ENCODE measurements around the gene OPN4. TPM values are rescaled to one million over a fixed set of nuclear protein-coding genes. Genes with fewer than 3 reads are reported as not detected.

Gene OPN4
- polyA plus RNA-seq, 2 of the 4 experiments (the other 2 are of a cell fraction) = not detected

DNA sequence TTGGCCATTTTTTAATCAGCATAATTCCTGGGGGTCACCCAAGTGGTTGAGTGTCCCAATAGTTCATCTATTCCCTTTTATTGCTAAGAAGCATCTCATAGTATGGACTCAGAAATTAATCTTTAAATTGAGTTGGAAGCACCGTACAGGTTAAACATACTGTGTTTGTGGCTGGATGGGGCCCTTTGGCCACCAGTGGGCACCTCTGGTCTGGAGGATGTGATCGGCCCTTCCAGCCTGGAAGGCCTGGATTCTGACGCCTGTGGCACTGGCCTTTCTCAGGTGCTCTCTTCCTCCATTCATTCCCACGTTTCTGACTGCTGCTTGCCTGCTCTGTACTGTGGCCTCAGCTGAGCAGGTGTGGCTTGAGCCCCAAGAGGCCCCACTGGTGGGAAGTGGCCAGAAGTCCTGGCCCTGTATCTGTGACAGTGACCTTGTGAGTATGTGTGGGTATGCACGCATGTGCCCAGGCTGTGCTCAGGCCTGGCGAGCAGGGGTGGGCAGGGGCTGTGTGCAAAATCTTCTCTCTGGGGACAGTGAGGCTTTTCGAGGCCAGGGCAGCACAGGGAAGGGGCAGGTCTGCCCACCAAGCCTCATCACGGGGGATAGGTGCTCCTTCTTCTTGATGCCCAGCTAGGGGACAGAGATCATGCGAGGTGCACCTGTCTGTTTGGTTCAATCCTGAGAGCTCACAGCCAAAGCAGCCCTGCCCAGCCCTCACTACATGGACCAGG is 44.0 kb downstream of the OPN4 start:
- peak; percentile 3 to 53; a peak in 3 of 6 replicates for ATAC-seq
- WGBS (ENCODE audit: missing lambda C conversion rate) = 68% methylated on average over 8 of the region's 9 CpGs
- H3K9me3 ChIP-seq = no peaks in the 10 kb centered on the region

DNA sequence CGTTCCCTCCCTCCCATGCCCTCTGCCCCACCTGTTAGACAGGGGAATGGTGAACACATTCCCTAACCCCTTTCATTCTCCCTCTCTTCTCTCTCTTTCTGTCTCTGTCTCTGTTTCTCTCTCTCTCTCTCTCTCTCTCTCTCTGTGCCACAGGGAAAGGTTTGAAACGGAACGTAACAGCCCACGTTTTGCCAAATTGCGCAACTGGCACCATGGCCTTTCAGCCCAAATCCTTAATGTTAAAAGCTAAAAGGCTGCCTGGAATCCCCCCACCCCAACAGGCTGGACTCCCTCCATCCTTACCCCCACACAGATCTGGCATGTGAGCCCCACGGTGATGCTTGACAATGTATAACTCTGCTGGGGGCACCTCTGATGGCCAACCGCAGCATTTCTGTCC is 44.8 kb downstream of the OPN4 start:
- H3K4me2 ChIP-seq = no peak overlapping the region
- no peak overlapping the region for H3K27ac ChIP-seq
- DNase-seq (ENCODE audit: low read depth in 1 of 2, low spot score in 1 of 2) = no peak
- no peaks in the 10 kb centered on the region for H3K4me1 ChIP-seq
- TF ChIP-seq CEBPB (IDR thresholded peaks at IDR 0.05) (peak in 1 of 2 experiments; percentile 58; a peak in 3 of 4 replicates), MYC (IDR thresholded peaks at IDR 0.05; ENCODE audit: borderline replicate concordance, low read length) (no peak)
- no peaks in the 10 kb centered on the region for H3K9me3 ChIP-seq
- ChIA-PET CTCF (interaction anchor here (0.7 to 2.8 kb wide), 4 partner anchors 10 to 200 kb away, joined by 4 to 21 read pairs (median 4); no protein-coding TSS in a partner anchor), POLR2A (no interaction called here)
- ATAC-seq = no peak
- FAIRE-seq = no peak
- WGBS (ENCODE audit: missing lambda C conversion rate) = 87% methylated on average over 6 of the region's 7 CpGs
- H3K4me3 ChIP-seq = no peak overlapping the region

More for the DNA sequence above, 44.0 kb downstream of the OPN4 start:
- H3K4me1 ChIP-seq = no peaks in the 10 kb centered on the region
- H3K4me2 ChIP-seq = no peak overlapping the region
- H3K4me3 ChIP-seq = no peak overlapping the region
- DNase-seq (ENCODE audit: low read depth in 1 of 2, low spot score in 1 of 2) = no peak
- H3K27ac ChIP-seq = no peak overlapping the region
- ChIA-PET POLR2A (no interaction called here), CTCF (interaction anchor here (1.2 to 2.8 kb wide), 3 partner anchors 10 to 201 kb away, joined by 4 to 21 read pairs (median 4); no protein-coding TSS in a partner anchor)
- no peak for TF ChIP-seq FOSB (CRISPR knock-in tag; IDR thresholded peaks at IDR 0.05)
- TF ChIP-seq, protein P1, sequence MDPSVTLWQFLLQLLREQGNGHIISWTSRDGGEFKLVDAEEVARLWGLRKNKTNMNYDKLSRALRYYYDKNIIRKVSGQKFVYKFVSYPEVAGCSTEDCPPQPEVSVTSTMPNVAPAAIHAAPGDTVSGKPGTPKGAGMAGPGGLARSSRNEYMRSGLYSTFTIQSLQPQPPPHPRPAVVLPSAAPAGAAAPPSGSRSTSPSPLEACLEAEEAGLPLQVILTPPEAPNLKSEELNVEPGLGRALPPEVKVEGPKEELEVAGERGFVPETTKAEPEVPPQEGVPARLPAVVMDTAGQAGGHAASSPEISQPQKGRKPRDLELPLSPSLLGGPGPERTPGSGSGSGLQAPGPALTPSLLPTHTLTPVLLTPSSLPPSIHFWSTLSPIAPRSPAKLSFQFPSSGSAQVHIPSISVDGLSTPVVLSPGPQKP (IDR thresholded peaks at IDR 0.05; ENCODE audit: low read depth, low read length) = no peak
- TF ChIP-seq RAD21 (conservative IDR thresholded peaks at IDR 0.05 in 1 of 2, IDR thresholded peaks at IDR 0.05 in 1 of 2) = peak in 1 of 2 experiments; percentile 34; a peak in 2 of 5 replicates
- TF ChIP-seq HDAC2 (IDR thresholded peaks at IDR 0.05) = no peak
- TF ChIP-seq, protein P2, sequence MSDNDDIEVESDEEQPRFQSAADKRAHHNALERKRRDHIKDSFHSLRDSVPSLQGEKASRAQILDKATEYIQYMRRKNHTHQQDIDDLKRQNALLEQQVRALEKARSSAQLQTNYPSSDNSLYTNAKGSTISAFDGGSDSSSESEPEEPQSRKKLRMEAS (IDR thresholded peaks at IDR 0.05) = no peak
- TF ChIP-seq, protein P3, sequence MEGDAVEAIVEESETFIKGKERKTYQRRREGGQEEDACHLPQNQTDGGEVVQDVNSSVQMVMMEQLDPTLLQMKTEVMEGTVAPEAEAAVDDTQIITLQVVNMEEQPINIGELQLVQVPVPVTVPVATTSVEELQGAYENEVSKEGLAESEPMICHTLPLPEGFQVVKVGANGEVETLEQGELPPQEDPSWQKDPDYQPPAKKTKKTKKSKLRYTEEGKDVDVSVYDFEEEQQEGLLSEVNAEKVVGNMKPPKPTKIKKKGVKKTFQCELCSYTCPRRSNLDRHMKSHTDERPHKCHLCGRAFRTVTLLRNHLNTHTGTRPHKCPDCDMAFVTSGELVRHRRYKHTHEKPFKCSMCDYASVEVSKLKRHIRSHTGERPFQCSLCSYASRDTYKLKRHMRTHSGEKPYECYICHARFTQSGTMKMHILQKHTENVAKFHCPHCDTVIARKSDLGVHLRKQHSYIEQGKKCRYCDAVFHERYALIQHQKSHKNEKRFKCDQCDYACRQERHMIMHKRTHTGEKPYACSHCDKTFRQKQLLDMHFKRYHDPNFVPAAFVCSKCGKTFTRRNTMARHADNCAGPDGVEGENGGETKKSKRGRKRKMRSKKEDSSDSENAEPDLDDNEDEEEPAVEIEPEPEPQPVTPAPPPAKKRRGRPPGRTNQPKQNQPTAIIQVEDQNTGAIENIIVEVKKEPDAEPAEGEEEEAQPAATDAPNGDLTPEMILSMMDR (IDR thresholded peaks at IDR 0.05) = 0 out of 3 replicates have a peak, but pooled peaks have one; percentile 7
- no peak for FAIRE-seq

DNA sequence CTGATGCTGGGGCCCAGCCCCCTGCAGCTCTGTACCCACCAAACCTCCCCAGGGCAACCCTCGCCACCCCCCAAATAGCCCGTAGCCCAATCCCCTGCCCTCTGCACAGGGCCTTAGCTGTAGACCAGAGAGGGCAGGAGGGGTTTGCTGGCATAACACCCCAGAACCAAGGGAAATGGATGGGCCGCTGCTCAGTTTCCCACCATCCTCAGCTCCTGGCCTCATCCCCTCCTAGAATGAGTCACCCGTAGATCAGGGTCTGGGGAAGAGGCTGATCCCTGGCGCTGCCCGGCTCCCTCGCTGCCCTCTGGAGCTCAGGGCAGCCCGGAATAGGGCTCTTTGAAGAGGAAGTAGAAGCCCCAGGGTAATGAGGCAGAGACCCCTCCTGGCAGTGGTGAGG is 45.2 kb downstream of the OPN4 start:
- FAIRE-seq = no peak
- DNase-seq (ENCODE audit: low read depth in 1 of 2, low spot score in 1 of 2) = no peak
- H3K27ac ChIP-seq = no peak overlapping the region
- H3K4me3 ChIP-seq = no peak overlapping the region
- no peaks in the 10 kb centered on the region for H3K4me1 ChIP-seq
- no peak for ATAC-seq
- no peak overlapping the region for H3K4me2 ChIP-seq
- WGBS (ENCODE audit: missing lambda C conversion rate) = 70% methylated on average over 6 of the region's 8 CpGs
- ChIA-PET CTCF (interaction anchor here (0.7 to 2.8 kb wide), 4 partner anchors 11 to 200 kb away, joined by 4 to 21 read pairs (median 4); no protein-coding TSS in a partner anchor), POLR2A (no interaction called here)
- H3K9me3 ChIP-seq = no peaks in the 10 kb centered on the region
- TF ChIP-seq HDAC2 (IDR thresholded peaks at IDR 0.05) (no peak), POLR2AphosphoS2 (conservative IDR thresholded peaks at IDR 0.05; ENCODE audit: low read length) (no peak), FOSL2 (IDR thresholded peaks at IDR 0.05) (no peak), FOSL2 (CRISPR knock-in tag; IDR thresholded peaks at IDR 0.05) (no peak), RARB (CRISPR knock-in tag; IDR thresholded peaks at IDR 0.05) (no peak), HOXB13 (CRISPR knock-in tag; IDR thresholded peaks at IDR 0.05; ENCODE audit: low read depth) (no peak), ZSCAN20 (CRISPR knock-in tag; IDR thresholded peaks at IDR 0.05) (no peak), HEYL (CRISPR knock-in tag; IDR thresholded peaks at IDR 0.05) (no peak), RAD21 (conservative IDR thresholded peaks at IDR 0.05 in 1 of 2, IDR thresholded peaks at IDR 0.05 in 1 of 2) (no peak), SREBF2 (IDR thresholded peaks at IDR 0.05) (no peak), EHF (CRISPR knock-in tag; IDR thresholded peaks at IDR 0.05) (no peak), KDM5A (IDR thresholded peaks at IDR 0.05) (no peak), CEBPB (IDR thresholded peaks at IDR 0.05) (no peak)
- TF ChIP-seq, protein P4, sequence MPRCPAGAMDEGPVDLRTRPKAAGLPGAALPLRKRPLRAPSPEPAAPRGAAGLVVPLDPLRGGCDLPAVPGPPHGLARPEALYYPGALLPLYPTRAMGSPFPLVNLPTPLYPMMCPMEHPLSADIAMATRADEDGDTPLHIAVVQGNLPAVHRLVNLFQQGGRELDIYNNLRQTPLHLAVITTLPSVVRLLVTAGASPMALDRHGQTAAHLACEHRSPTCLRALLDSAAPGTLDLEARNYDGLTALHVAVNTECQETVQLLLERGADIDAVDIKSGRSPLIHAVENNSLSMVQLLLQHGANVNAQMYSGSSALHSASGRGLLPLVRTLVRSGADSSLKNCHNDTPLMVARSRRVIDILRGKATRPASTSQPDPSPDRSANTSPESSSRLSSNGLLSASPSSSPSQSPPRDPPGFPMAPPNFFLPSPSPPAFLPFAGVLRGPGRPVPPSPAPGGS (IDR thresholded peaks at IDR 0.05) = no peak
- TF ChIP-seq, protein P5, sequence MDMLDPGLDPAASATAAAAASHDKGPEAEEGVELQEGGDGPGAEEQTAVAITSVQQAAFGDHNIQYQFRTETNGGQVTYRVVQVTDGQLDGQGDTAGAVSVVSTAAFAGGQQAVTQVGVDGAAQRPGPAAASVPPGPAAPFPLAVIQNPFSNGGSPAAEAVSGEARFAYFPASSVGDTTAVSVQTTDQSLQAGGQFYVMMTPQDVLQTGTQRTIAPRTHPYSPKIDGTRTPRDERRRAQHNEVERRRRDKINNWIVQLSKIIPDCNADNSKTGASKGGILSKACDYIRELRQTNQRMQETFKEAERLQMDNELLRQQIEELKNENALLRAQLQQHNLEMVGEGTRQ (IDR thresholded peaks at IDR 0.05) = no peak
- TF ChIP-seq, protein P6, sequence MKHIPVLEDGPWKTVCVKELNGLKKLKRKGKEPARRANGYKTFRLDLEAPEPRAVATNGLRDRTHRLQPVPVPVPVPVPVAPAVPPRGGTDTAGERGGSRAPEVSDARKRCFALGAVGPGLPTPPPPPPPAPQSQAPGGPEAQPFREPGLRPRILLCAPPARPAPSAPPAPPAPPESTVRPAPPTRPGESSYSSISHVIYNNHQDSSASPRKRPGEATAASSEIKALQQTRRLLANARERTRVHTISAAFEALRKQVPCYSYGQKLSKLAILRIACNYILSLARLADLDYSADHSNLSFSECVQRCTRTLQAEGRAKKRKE (CRISPR knock-in tag; IDR thresholded peaks at IDR 0.05; ENCODE audit: low read depth) = no peak
- TF ChIP-seq, protein P7, sequence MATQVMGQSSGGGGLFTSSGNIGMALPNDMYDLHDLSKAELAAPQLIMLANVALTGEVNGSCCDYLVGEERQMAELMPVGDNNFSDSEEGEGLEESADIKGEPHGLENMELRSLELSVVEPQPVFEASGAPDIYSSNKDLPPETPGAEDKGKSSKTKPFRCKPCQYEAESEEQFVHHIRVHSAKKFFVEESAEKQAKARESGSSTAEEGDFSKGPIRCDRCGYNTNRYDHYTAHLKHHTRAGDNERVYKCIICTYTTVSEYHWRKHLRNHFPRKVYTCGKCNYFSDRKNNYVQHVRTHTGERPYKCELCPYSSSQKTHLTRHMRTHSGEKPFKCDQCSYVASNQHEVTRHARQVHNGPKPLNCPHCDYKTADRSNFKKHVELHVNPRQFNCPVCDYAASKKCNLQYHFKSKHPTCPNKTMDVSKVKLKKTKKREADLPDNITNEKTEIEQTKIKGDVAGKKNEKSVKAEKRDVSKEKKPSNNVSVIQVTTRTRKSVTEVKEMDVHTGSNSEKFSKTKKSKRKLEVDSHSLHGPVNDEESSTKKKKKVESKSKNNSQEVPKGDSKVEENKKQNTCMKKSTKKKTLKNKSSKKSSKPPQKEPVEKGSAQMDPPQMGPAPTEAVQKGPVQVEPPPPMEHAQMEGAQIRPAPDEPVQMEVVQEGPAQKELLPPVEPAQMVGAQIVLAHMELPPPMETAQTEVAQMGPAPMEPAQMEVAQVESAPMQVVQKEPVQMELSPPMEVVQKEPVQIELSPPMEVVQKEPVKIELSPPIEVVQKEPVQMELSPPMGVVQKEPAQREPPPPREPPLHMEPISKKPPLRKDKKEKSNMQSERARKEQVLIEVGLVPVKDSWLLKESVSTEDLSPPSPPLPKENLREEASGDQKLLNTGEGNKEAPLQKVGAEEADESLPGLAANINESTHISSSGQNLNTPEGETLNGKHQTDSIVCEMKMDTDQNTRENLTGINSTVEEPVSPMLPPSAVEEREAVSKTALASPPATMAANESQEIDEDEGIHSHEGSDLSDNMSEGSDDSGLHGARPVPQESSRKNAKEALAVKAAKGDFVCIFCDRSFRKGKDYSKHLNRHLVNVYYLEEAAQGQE (IDR thresholded peaks at IDR 0.05) = no peak

Measured in A549 (cell line).